ENCODE results near the gene CASKIN1. TPM values are rescaled to one million over a fixed set of nuclear protein-coding genes. Genes with fewer than 3 reads are reported as not detected.

The CASKIN1 gene
- total and polyA plus RNA-seq, 10 of the 15 experiments (the other 5 are each of a cell fraction or from before 2014, with no cell fraction given) = 0.03 to 0.33 (median 0.11) TPM; not detected in 5

- no peak for TF ChIP-seq MYC (IDR thresholded peaks at IDR 0.05; ENCODE audit: insufficient read depth, insufficient read length, insufficient replicate concordance, low read length, severe bottlenecking)
Measured at GRCh38 chr16:2159175-2159838, 37.1 kb downstream of the CASKIN1 start (continued).

GRCh38 chr16:2158262-2158638, 38.2 kb downstream of the CASKIN1 start:
- Histone ChIP-seq H3K9me3 (replicated peaks; ENCODE audit: control insufficient read depth, insufficient read depth, low read length) (no peaks in the 10 kb centered on the region; the same call in 2 of the 3 replicates), H3K27ac (ENCODE audit: control insufficient read depth, insufficient read depth) (no peak overlapping the region), H3K4me1 (ENCODE audit: control insufficient read depth, insufficient read depth, low read length) (peaks cover 26% of the 10 kb centered on the region), H3K4me2 (ENCODE audit: control insufficient read depth, insufficient read depth) (peak overlapping the region; percentile 89), H3K4me3 (no peak overlapping the region), H4K20me1 (ENCODE audit: control insufficient read depth, insufficient read depth) (no peaks in the 10 kb centered on the region), H3K9ac (ENCODE audit: control insufficient read depth, insufficient read depth, low read length) (no peak overlapping the region), H3K27me3 (replicated peaks in 1 of 2; ENCODE audit: control insufficient read depth in 2 of 2, insufficient read depth in 2 of 2, low read length in 1 of 2) (no peaks in the 10 kb centered on the region), H2AFZ (ENCODE audit: control insufficient read depth, low read depth, low read length) (no peak overlapping the region), H3K79me2 (ENCODE audit: control insufficient read depth, insufficient read depth, low read length) (peaks cover 86% of the 10 kb centered on the region), H3K36me3 (ENCODE audit: control insufficient read depth in 2 of 2, insufficient read depth in 2 of 2, low read length in 1 of 2) (peaks cover 0 to 11% of the 10 kb centered on the region in 2 experiments; a peak in 2 of 4 replicates)
- BruUV-seq (replicated peaks) = no TSS peak
- TF ChIP-seq FOS (IDR thresholded peaks at IDR 0.05; ENCODE audit: borderline replicate concordance, extremely low read depth, insufficient read length) (no peak), SMARCA5 (IDR thresholded peaks at IDR 0.05) (no peak), CEBPB (IDR thresholded peaks at IDR 0.05; ENCODE audit: borderline replicate concordance in 1 of 2, low read depth in 2 of 2, low read length in 2 of 2) (no peak), FOXM1 (IDR thresholded peaks at IDR 0.05; ENCODE audit: low read depth, low read length) (no peak), MYB (IDR thresholded peaks at IDR 0.05; ENCODE audit: borderline replicate concordance, low read depth, low read length) (no peak), ZNF217 (IDR thresholded peaks at IDR 0.05) (no peak), CTCF (IDR thresholded peaks at IDR 0.05 in 2 of 3, conservative IDR thresholded peaks at IDR 0.05 in 1 of 3; ENCODE audit: control insufficient read depth in 2 of 3, extremely low read depth in 1 of 3, insufficient read depth in 1 of 3, low read depth in 3 of 3, low read length in 3 of 3) (no peak), RFX5 (IDR thresholded peaks at IDR 0.05; ENCODE audit: low read depth, low read length) (no peak), PAX8 (IDR thresholded peaks at IDR 0.05) (no peak), USF1 (IDR thresholded peaks at IDR 0.05; ENCODE audit: borderline replicate concordance, extremely low read length, insufficient read depth, low read depth, low read length) (no peak), E2F4 (IDR thresholded peaks at IDR 0.05; ENCODE audit: low read depth, low read length) (no peak), SREBF1 (IDR thresholded peaks at IDR 0.05; ENCODE audit: low read length) (no peak)
- FAIRE-seq = no peak
- DNase-seq (ENCODE audit: low read depth, low spot score) = no peak
- WGBS (ENCODE audit: insufficient coverage, insufficient replicate concordance, low lambda C conversion rate, missing lambda C conversion rate) = 87% methylated on average over 14 of the region's 15 CpGs
- POLR2A ChIA-PET = no interaction called here
- CTCF ChIA-PET = interaction anchor here (1.5 kb wide), 1 partner anchor 18 kb away, joined by 4 read pairs; no protein-coding TSS in a partner anchor
- intact Hi-C loops (cut with micrococcal nuclease; ENCODE audit: unreplicated experiment) = loop anchor here (5.0 kb wide), 1 partner anchor 104 kb away; no protein-coding TSS in a partner anchor
- SMC1A ChIA-PET (ENCODE audit: uncharacterized antibody, unreplicated experiment) = no interaction called here
- ATAC-seq = no peak
- RAD21 ChIA-PET (ENCODE audit: unreplicated experiment) = no interaction called here
- in situ Hi-C loops (cut with MboI) = no loop called here
